Measurements from ENCODE around the gene KIF17. TPM values are rescaled to one million over a fixed set of nuclear protein-coding genes. Genes with fewer than 3 reads are reported as not detected.

Gene KIF17
- total RNA-seq, 1 experiment from 2014 or later, result 5.1 TPM

- H3K23me2 ChIP-seq (ENCODE audit: insufficient read length, low read depth, low read length, poor library complexity, severe bottlenecking), result peaks cover 2% of the 10 kb centered on the region
- H3K56ac ChIP-seq (ENCODE audit: insufficient read length, low read depth, low read length), result no peak overlapping the region
- H3K79me1 ChIP-seq (ENCODE audit: insufficient read depth, low read depth, low read length, poor library complexity, severe bottlenecking), result no peaks in the 10 kb centered on the region
- no peak overlapping the region for H3K4ac ChIP-seq (ENCODE audit: low read depth, low read length)
- H3K4me2 ChIP-seq (ENCODE audit: insufficient read depth, insufficient read length, low read length), result no peak overlapping the region
- H3K9me3 ChIP-seq (ENCODE audit: control insufficient read depth, low read depth, low read length), result no peaks in the 10 kb centered on the region
- H3K4me1 ChIP-seq (ENCODE audit: insufficient read depth, low read length), result peaks cover 3% of the 10 kb centered on the region; the same call in 1 of the 2 replicates
- H3K27me3 Mint-ChIP-seq (ENCODE audit: low read depth), result peaks cover 28% of the 10 kb centered on the region
- H3K4me1 Mint-ChIP-seq, result peaks cover 13 to 20% of the 10 kb centered on the region in 2 experiments
- no peaks in the 10 kb centered on the region for H3K79me2 ChIP-seq (ENCODE audit: insufficient read depth, low read length)
- DNase-seq, result no peak
- no peak overlapping the region for H3K18ac ChIP-seq (ENCODE audit: insufficient read length, low read depth, low read length)
- H4K20me1 ChIP-seq (ENCODE audit: control insufficient read depth, insufficient read depth, insufficient read length), result no peaks in the 10 kb centered on the region
- H3K36me3 Mint-ChIP-seq (ENCODE audit: insufficient read depth in 1 of 3, low read depth in 3 of 3), result no peaks in the 10 kb centered on the region
- no peak overlapping the region for H3K14ac ChIP-seq (ENCODE audit: insufficient read depth, low read length)
- no peak overlapping the region for H2AK5ac ChIP-seq (ENCODE audit: insufficient read length, low read length)
- no peak overlapping the region for H2BK20ac ChIP-seq (ENCODE audit: low read depth, low read length, poor library complexity, severe bottlenecking)
- no peak overlapping the region for H3K27ac Mint-ChIP-seq
- no peak for TF ChIP-seq CTCF (conservative IDR thresholded peaks at IDR 0.05)
- no peak overlapping the region for H3K9ac ChIP-seq (ENCODE audit: extremely low read depth, insufficient read length, low read length)
- H2BK5ac ChIP-seq (ENCODE audit: insufficient read length, low read length), result no peak overlapping the region
- H2BK120ac ChIP-seq (ENCODE audit: low read depth, low read length, poor library complexity, severe bottlenecking), result no peak overlapping the region
- H2BK12ac ChIP-seq (ENCODE audit: insufficient read length, low read depth, low read length), result no peak overlapping the region
- H4K8ac ChIP-seq (replicated peaks; ENCODE audit: insufficient read length, low read depth, low read length), result no peak overlapping the region
- no peak overlapping the region for H3K27ac ChIP-seq (ENCODE audit: insufficient read length, low read depth, low read length)
- no peak overlapping the region for H2BK15ac ChIP-seq (ENCODE audit: low read depth, low read length)
- H3K27me3 ChIP-seq (ENCODE audit: insufficient read depth, low read length), result no peaks in the 10 kb centered on the region; the same call in 1 of the 2 replicates
- no peak overlapping the region for H2AFZ ChIP-seq (ENCODE audit: low read length)
- no peak overlapping the region for H3K4me3 Mint-ChIP-seq
- H4K5ac ChIP-seq (ENCODE audit: insufficient read length, low read depth, low read length), result no peak overlapping the region
- no peak overlapping the region for H3K23ac ChIP-seq (ENCODE audit: insufficient read length, low read depth, low read length)
- H4K91ac ChIP-seq (ENCODE audit: insufficient read length, low read depth, low read length), result no peak overlapping the region
- no peaks in the 10 kb centered on the region for H3K9me3 Mint-ChIP-seq
- no CpG with 5 or more reads among the region's 4 CpGs for WGBS (ENCODE audit: extremely low coverage, insufficient read length, low lambda C conversion rate)
- H3T11ph ChIP-seq (ENCODE audit: low read length), result no peak overlapping the region
These were observed 5.3 kb upstream of the KIF17 start for GRCh38 chr1:20723159-20723536.

Data from H9 (cell line).